HG03025 (cell line): ENCODE data around the gene PPP6R3.

ENCODE experiments used
- ATAC-seq: cut with Tn5 transposase; IDR thresholded peaks from one replicate; pipeline ENCODE4 v1.9.1; 2021; ENCODE audit warnings: mild to moderate bottlenecking, moderate library complexity; ENCODE audit not compliant: unreplicated experiment, low FRiP score

Gene PPP6R3

GRCh38 chr11:68481579-68482240 lies 21.2 kb downstream of the PPP6R3 start:
- ATAC-seq = no peak

GRCh38 chr11:68488623-68489022 lies 28.1 kb downstream of the PPP6R3 start:
- no peak for ATAC-seq

GRCh38 chr11:68495220-68495729 lies 34.7 kb downstream of the PPP6R3 start:
- no peak for ATAC-seq

DNA sequence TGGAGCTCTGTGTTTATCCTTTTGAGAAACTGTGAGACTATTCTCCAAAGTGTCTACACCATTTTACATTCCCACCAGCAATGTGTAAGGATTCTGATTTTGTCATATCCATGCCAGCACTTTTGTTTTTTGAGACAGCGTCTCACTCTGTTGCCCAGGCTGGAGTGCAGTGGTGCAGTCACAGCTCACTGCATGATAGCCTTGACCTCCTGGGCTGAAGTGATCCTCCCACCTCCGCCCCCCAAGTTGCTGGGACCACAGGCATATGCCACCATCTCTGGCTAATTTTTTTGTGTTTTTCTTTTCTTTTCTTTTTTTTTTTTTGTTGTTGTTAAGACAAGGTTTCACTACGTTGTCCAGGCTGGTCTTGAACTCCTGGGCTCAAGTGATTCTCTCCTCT lies 35.3 kb downstream of the PPP6R3 start:
- ATAC-seq = no peak

DNA sequence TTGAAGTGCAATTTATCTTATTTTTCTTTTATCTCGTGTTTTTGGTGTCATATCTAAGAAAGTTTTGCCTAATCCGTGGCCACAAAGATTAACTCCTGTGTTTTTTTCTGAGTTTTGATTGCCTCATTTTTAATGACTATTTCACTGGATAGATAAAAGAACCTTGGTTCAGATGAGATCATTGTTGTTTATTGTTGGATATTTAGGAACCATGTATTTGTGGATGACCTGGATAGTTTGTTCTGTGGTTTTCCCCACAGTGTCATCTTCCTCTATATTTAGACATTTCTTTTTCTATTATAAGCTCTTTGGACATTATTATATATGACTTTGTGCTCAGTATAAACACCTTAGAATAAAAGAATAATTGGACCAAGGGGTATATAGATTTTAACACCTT lies 37.2 kb downstream of the PPP6R3 start:
- no peak for ATAC-seq

DNA sequence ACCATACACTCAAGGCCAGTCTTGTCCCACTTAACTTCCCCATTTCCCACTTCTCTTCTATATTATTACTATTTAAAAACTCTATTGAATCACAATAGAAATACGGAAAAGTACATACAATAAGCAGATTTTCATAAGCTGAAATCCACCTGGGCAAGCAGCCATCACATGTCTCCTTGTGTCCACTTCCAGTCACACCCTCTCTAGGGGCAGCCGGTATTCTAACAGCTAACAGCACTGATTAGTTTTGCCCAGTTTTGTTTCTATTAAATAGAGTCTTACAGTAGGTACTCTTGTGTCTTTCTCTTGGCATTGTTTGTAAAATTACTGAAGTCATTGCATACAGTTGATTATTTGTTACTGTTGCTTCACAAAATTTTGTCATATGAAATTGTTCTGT lies 37.8 kb downstream of the PPP6R3 start:
- ATAC-seq = no peak

- no peak for ATAC-seq
Observed at GRCh38 chr11:68498903-68499883, 38.6 kb downstream of the PPP6R3 start.

DNA sequence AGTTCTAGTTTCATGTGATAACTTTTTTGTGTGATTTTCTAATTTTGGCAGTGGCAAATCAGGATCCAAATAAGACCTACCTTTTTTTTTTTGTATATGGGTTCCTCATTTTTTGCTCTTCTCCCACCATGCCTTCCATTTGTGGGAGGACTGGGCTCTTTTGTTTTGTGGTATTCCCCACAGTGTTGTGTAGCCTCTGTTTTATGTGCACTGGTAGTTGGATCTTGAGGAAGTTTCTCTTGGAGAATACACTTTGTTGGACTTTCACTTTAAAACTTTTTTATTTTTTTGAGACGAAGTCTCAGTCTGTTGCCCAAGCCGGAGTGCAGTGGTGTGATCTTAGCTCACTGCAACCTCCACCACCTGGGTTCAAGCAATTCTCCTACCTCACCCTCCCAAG lies 39.7 kb downstream of the PPP6R3 start:
- ATAC-seq = no peak

GRCh38 chr11:68501813-68502212 lies 41.3 kb downstream of the PPP6R3 start:
- ATAC-seq = no peak

- no peak for ATAC-seq
Observed at GRCh38 chr11:68503251-68503687, 42.7 kb downstream of the PPP6R3 start.

GRCh38 chr11:68503792-68504191 lies 43.2 kb downstream of the PPP6R3 start:
- ATAC-seq = no peak

- no peak for ATAC-seq
Observed at GRCh38 chr11:68504432-68505066, 44.0 kb downstream of the PPP6R3 start.

- no peak for ATAC-seq
Observed at GRCh38 chr11:68505596-68505995, 45.0 kb downstream of the PPP6R3 start.

GRCh38 chr11:68506908-68507307 lies 46.4 kb downstream of the PPP6R3 start:
- no peak for ATAC-seq

DNA sequence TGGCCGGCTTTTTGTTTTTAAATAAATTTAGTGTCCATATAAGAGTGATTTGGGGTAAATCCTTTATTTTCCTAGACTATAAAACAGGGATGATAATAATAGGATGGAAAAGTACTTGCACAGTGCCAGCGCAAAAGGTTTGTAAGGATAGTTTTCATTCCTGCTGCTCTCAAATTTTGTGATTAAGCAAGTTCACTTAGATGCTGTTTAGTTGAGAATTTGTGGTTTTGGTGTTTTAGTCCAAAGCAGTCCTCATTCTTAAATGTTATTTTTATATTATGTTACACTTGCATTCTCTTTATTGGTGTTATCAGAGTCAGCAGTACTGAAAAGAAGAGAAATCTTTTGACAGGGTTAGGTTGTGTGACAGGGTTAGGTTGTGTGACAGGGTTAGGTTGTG lies 47.9 kb downstream of the PPP6R3 start:
- ATAC-seq = no peak

DNA sequence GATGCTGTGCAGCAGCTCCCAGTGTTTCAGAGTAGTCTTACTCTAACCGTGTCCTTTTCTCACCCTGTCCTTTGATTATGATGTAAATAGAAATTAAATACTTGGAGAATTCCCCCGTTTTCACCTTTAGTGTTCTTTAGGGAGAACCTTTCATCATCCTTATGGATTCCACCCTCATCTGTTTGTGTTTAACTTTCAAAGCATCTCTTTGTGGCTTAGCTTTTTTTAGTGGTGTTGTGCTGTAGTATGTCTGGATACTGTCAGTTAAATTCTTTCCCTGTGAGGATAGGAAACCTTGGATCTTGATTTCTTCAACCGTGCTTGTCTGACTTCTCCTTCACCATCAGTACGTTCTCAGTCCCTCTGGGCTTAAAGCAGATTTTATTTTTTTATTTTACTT lies 48.5 kb downstream of the PPP6R3 start:
- no peak for ATAC-seq

- no peak for ATAC-seq
Observed at GRCh38 chr11:68513930-68514487, 53.5 kb downstream of the PPP6R3 start.

- ATAC-seq = no peak
Observed at GRCh38 chr11:68517121-68517741, 56.7 kb downstream of the PPP6R3 start.

DNA sequence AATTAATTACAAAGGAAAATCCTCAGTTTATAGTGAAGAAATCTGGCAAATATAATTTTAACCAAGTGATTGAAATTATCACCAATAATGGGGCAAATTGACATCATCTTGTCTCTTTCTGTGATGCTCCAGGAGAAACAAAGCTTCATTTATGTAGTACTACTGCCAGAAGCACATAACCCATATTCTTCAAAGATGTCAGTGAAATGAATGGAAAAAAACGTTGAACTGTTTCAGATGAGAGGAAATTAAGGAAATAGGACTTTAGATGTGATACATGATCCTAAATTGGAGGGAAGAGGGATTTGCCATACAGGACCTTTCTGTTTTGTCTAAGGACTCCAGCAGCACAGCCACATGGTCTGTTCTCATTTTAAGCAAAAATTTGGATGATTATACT lies 57.6 kb downstream of the PPP6R3 start:
- ATAC-seq = no peak

- no peak for ATAC-seq
Observed at GRCh38 chr11:68521969-68522652, 61.6 kb downstream of the PPP6R3 start.
